Hepatocyte (in vitro differentiated cells): ENCODE data around the gene BRINP3. TPM values are rescaled to one million over a fixed set of nuclear protein-coding genes. Genes with fewer than 3 reads are reported as not detected.

ENCODE experiments used
- DNase-seq: peaks from one replicate; pipeline ENCODE4 v3.0.0-alpha.2; 2016; ENCODE audit warnings: low spot score
- H2AFZ ChIP-seq: fragments of 200-600 bp; sonication (generic); 2 replicates; pipeline ENCODE4 v1.6.0; 2016; ENCODE audit warnings: antibody characterized with exemption, mild to moderate bottlenecking
- H3K27ac ChIP-seq: fragments of 200-600 bp; sonication (generic); 2 replicates; pipeline ENCODE4 v1.5.1; 2016; ENCODE audit warnings: mild to moderate bottlenecking
- H3K27me3 ChIP-seq: fragments of 200-600 bp; sonication (generic); 2 replicates; pipeline ENCODE4 v1.6.1; 2016
- H3K36me3 ChIP-seq: fragments of 200-600 bp; sonication (generic); replicated peaks from 2 replicates; pipeline ENCODE4 v1.5.1; 2016; ENCODE audit warnings: low read depth; ENCODE audit not compliant: insufficient read depth
- H3K4me1 ChIP-seq: fragments of 200-600 bp; sonication (generic); 2 replicates; pipeline ENCODE4 v1.5.1; 2016; ENCODE audit warnings: mild to moderate bottlenecking, moderate library complexity; ENCODE audit not compliant: insufficient read depth
- H3K4me2 ChIP-seq: fragments of 200-600 bp; sonication (generic); 2 replicates; pipeline ENCODE4 v1.6.0; 2016
- H3K4me3 ChIP-seq: fragments of 200-600 bp; sonication (generic); 2 replicates; pipeline ENCODE4 v1.5.1; 2016; ENCODE audit warnings: mild to moderate bottlenecking
- H3K79me2 ChIP-seq: fragments of 200-600 bp; sonication (generic); 2 replicates; pipeline ENCODE4 v1.6.0; 2017; ENCODE audit warnings: mild to moderate bottlenecking
- H3K9me2 ChIP-seq: fragments of 200-600 bp; sonication (generic); replicated peaks from 2 replicates; pipeline ENCODE4 v1.6.0; 2017; ENCODE audit warnings: mild to moderate bottlenecking; ENCODE audit not compliant: insufficient read depth
- H3K9me3 ChIP-seq: fragments of 200-600 bp; sonication (generic); 2 replicates; pipeline ENCODE4 v1.5.1; 2016; ENCODE audit warnings: low read depth, mild to moderate bottlenecking
- H4K20me1 ChIP-seq: fragments of 200-600 bp; sonication (generic); 2 replicates; pipeline ENCODE4 v1.6.0; 2016; ENCODE audit warnings: mild to moderate bottlenecking; ENCODE audit not compliant: insufficient read depth, poor library complexity, severe bottlenecking
- CTCF ChIP-seq: fragments of 200-600 bp; sonication (generic); IDR thresholded peaks from 2 replicates; pipeline ENCODE4 v1.5.1; 2016; ENCODE audit warnings: antibody characterized with exemption, mild to moderate bottlenecking; ENCODE audit not compliant: poor library complexity
- EZH2 ChIP-seq: fragments of 200-600 bp; sonication (generic); IDR thresholded peaks from 2 replicates; pipeline ENCODE4 v1.6.1; 2016; ENCODE audit warnings: antibody characterized with exemption, mild to moderate bottlenecking, borderline replicate concordance
- EZH2phosphoT487 ChIP-seq: fragments of 200-600 bp; sonication (generic); IDR thresholded peaks from one replicate; pipeline ENCODE4 v1.6.1; 2018; ENCODE audit warnings: antibody characterized with exemption, mild to moderate bottlenecking, low read depth, moderate library complexity; ENCODE audit not compliant: unreplicated experiment, severe bottlenecking
- WGBS: methylation state at CpG from one replicate; pipeline ENCODE4 v1.1.6; 2016; ENCODE audit warnings: low lambda C conversion rate; ENCODE audit errors: missing lambda C conversion rate; 5-methylcytosine and 5-hydroxymethylcytosine counted together
- polyA plus RNA-seq: library from polyadenylated mRNA; unstranded; fragments of >200 nt; fragmentation: Nextera tagmentation; extraction: Ambion mirVana; gene quantifications from 2 replicates; pipeline ENCODE4 v1.2.1, GENCODE V29; 2016
- total RNA-seq: library from RNA; depleted of rRNA; stranded (reverse); fragments of >200 nt; gene quantifications from 2 replicates; pipeline ENCODE4 v1.2.3, GENCODE V29; 2014

Gene BRINP3
- total and polyA plus RNA-seq, 2 experiments from 2014 or later = 15.3 to 37.9 TPM

GRCh38 chr1:190168116-190168892, 309.4 kb downstream of the BRINP3 start:
- no peaks in the 10 kb centered on the region for H3K4me1 ChIP-seq
- no peak overlapping the region for H3K27ac ChIP-seq
- no peak overlapping the region for H3K4me2 ChIP-seq
- H3K27me3 ChIP-seq = no peaks in the 10 kb centered on the region
- no peak for TF ChIP-seq CTCF
- TF ChIP-seq EZH2 = no peak
- no peak for TF ChIP-seq EZH2phosphoT487
- no peaks in the 10 kb centered on the region for H3K9me2 ChIP-seq
- H3K79me2 ChIP-seq = no peaks in the 10 kb centered on the region
- no peaks in the 10 kb centered on the region for H3K9me3 ChIP-seq
- no peak overlapping the region for H3K4me3 ChIP-seq
- DNase-seq = no peak
- H2AFZ ChIP-seq = no peak overlapping the region
- H4K20me1 ChIP-seq = no peaks in the 10 kb centered on the region
- 88% methylated on average over 3 of the region's 3 CpGs for WGBS
- H3K36me3 ChIP-seq = no peaks in the 10 kb centered on the region

- no peaks in the 10 kb centered on the region for H3K4me1 ChIP-seq
- no peak overlapping the region for H3K4me2 ChIP-seq
- no peaks in the 10 kb centered on the region for H4K20me1 ChIP-seq
- DNase-seq = no peak
- WGBS = 90% methylated on average over 2 of the region's 2 CpGs
- H3K9me2 ChIP-seq = no peaks in the 10 kb centered on the region
- H3K9me3 ChIP-seq = no peaks in the 10 kb centered on the region
- H3K79me2 ChIP-seq = no peaks in the 10 kb centered on the region
- no peak overlapping the region for H3K4me3 ChIP-seq
- no peak overlapping the region for H3K27ac ChIP-seq
- no peaks in the 10 kb centered on the region for H3K36me3 ChIP-seq
- no peaks in the 10 kb centered on the region for H3K27me3 ChIP-seq
- TF ChIP-seq CTCF = no peak
- no peak overlapping the region for H2AFZ ChIP-seq
Measured at GRCh38 chr1:190159146-190159545, 318.5 kb downstream of the BRINP3 start.

GRCh38 chr1:190154744-190155143, 322.9 kb downstream of the BRINP3 start:
- H4K20me1 ChIP-seq = no peaks in the 10 kb centered on the region
- WGBS = 69% methylated on average over 2 of the region's 2 CpGs
- no peak overlapping the region for H3K4me3 ChIP-seq
- no peaks in the 10 kb centered on the region for H3K9me2 ChIP-seq
- no peaks in the 10 kb centered on the region for H3K79me2 ChIP-seq
- TF ChIP-seq EZH2 (no peak), EZH2phosphoT487 (no peak), CTCF (no peak)
- no peaks in the 10 kb centered on the region for H3K9me3 ChIP-seq
- H3K36me3 ChIP-seq = no peaks in the 10 kb centered on the region
- no peak overlapping the region for H2AFZ ChIP-seq
- no peaks in the 10 kb centered on the region for H3K4me1 ChIP-seq
- DNase-seq = no peak
- no peak overlapping the region for H3K27ac ChIP-seq
- H3K27me3 ChIP-seq = no peaks in the 10 kb centered on the region
- H3K4me2 ChIP-seq = no peak overlapping the region

GRCh38 chr1:190147616-190148015, 330.0 kb downstream of the BRINP3 start:
- no peak overlapping the region for H3K27ac ChIP-seq
- no peaks in the 10 kb centered on the region for H3K9me2 ChIP-seq
- no peaks in the 10 kb centered on the region for H4K20me1 ChIP-seq
- no peaks in the 10 kb centered on the region for H3K9me3 ChIP-seq
- no peak overlapping the region for H3K4me3 ChIP-seq
- no peak for DNase-seq
- H2AFZ ChIP-seq = no peak overlapping the region
- TF ChIP-seq EZH2phosphoT487 (no peak), EZH2 (no peak), CTCF (no peak)
- H3K4me2 ChIP-seq = no peak overlapping the region
- H3K4me1 ChIP-seq = no peaks in the 10 kb centered on the region
- no peaks in the 10 kb centered on the region for H3K27me3 ChIP-seq
- WGBS = 72% methylated on average over 2 of the region's 2 CpGs
- H3K79me2 ChIP-seq = no peaks in the 10 kb centered on the region
- H3K36me3 ChIP-seq = no peaks in the 10 kb centered on the region
